ENCODE results near the gene KIAA2012. TPM values are rescaled to one million over a fixed set of nuclear protein-coding genes. Genes with fewer than 3 reads are reported as not detected.

Gene KIAA2012
- total RNA-seq, 1 experiment from 2014 or later = not detected

DNA sequence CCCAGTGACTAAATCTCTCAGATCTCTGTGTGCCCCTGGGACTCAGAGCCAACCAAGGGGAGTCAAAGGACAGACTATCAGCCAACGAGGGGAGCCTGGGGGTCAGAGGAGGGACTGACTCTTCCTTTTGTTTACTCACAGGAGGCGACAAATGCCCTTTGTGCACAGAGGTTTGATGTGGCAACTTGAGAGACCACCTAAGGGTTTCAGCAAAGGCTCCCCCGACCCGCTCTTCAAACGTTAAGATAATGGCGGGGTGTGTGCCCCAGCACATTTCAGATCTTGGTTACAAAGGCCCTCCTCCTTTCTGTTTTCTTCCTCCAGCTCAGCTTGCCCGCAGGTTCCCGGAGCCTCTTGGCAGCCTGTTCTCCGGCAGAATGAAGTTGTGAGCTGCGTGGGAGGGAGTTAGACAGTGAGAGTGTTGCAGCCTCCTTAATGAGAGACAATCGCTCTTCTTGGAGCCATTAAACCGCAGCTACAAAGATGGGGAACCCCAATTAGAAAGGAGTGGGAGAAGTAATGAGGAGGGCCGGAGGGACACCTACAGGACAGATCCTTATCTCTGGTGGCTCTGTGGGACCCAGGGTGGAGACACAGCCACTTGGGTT is 76.2 kb downstream of the KIAA2012 start:
- no peak for DNase-seq (ENCODE audit: low spot score)

GRCh38 chr2:202149936-202150335 is 76.9 kb downstream of the KIAA2012 start:
- no peak for DNase-seq (ENCODE audit: low spot score)

- DNase-seq (ENCODE audit: low spot score) = no peak
These were observed 79.2 kb downstream of the KIAA2012 start for GRCh38 chr2:202152104-202152715.

GRCh38 chr2:202154613-202155012 is 81.6 kb downstream of the KIAA2012 start:
- no peak for DNase-seq (ENCODE audit: low spot score)

GRCh38 chr2:202157211-202157990 is 84.3 kb downstream of the KIAA2012 start:
- DNase-seq (ENCODE audit: low spot score) = no peak

DNA sequence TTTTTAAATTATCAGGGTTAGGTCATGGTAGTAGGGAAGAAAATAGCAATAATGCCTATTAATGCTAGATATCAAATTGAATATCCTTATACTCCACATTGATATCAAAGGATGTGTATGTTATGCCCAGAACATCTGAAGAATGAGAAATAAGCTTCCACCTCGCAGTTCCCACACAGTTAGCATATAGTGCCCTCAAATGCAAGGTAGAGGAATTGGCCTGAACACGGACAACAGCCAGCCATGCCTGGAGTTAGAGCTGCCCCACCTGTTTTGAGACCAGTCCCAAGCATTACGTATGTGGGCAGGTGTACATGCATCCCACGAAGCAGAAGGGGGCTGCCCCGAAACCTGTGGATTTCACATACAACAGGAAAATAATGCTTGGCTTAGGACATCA is 85.7 kb downstream of the KIAA2012 start:
- no peak for DNase-seq (ENCODE audit: low spot score)

DNA sequence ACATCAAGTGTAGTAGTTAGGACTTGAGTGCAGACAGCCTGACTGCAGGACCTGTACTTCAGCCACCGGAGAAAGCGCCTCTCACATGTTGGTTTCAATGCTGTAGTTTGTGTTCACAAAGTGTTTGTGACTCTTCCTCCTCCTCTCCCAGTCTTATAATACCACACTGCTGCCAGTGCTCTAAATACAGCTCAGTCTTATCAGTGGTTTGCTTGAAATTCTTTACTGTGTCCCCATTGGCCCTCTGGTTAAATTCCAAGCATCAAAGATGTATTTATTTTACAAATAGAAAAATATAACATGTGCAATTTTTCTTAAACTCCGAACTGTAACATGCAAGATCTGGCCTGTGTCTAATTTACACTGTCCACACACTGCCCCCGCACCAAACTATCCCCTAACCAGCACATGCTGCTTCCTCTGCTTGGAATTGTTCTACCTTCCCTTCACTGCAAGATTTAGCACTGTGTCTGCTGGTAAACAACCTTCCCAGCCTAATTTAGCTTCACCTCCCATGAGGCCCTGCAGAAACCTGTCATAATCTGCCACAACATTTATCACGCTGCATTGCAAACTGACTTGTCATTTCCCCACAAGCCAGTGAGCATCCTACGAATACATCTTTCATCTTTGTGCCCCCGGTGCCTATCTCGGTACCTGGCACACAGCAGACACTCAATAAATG is 88.2 kb downstream of the KIAA2012 start:
- DNase-seq (ENCODE audit: low spot score) = no peak

GRCh38 chr2:202164411-202164810 is 91.4 kb downstream of the KIAA2012 start:
- DNase-seq (ENCODE audit: low spot score) = no peak

GRCh38 chr2:202165208-202165607 is 92.2 kb downstream of the KIAA2012 start:
- no peak for DNase-seq (ENCODE audit: low spot score)

GRCh38 chr2:202165945-202166344 is 92.9 kb downstream of the KIAA2012 start:
- no peak for DNase-seq (ENCODE audit: low spot score)

- no peak for DNase-seq (ENCODE audit: low spot score)
These were observed 96.1 kb downstream of the KIAA2012 start for GRCh38 chr2:202169131-202169530.

DNA sequence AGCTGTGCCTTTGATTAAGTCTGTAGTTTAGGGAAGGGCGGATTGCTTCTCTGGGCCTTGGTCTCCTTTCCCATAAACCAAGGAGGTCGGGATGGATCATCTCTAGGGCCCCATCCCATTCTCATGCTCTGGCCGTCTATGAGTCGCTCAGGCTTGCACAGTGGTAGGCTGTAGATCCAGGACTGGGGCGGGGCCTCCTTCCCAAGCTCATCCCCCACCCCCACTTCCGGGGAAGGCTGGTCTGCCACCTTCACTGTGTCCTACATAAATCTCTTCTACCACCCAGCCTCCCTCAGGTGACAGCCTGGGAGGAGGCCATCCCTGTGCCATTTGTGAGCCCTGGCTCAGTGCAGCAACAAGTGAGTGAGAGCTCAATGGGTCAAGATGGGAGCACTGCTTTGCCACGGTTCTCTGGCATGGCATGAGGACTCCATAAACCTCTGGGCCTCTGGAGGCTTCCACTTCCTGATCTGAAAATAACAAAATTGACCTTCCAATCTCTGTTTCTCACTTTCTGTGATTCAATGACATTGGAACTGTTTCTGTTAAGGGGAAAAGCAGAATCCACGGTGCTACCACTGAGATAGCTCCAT is 96.9 kb downstream of the KIAA2012 start:
- DNase-seq (ENCODE audit: low spot score) = no peak

DNA sequence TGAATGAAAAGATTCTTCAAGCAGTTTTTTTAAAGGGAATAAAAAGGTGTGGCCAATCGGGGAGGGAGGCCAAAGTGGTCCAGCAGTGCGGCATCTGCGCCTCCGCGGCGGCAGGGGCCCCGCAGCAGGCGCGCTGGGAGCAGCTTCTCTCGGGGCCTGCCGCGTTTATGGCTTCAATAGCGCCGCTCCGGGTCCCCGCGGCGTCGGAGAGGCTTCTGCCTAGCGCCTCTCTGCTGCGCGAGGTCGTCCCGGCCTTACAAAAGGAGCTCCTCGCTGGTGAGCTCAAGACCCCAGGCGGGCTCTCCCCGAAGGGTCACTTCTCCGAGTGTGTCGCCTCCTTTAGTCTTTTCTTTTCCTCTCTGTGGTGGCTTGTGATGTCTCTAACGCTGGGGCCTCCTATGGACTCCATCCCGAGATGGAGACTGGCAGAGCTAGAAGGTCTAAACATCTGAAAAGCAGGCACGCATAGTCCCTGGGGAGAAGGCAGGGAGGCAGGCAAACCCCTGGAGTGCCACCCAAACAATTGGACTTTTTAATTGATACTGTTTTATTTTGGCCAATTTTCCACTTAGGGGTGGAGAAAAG is 98.3 kb downstream of the KIAA2012 start:
- DNase-seq (ENCODE audit: low spot score) = no peak

- peak; percentile 19 for DNase-seq (ENCODE audit: low spot score)
These were observed 99.6 kb downstream of the KIAA2012 start for GRCh38 chr2:202172439-202173211.

DNA sequence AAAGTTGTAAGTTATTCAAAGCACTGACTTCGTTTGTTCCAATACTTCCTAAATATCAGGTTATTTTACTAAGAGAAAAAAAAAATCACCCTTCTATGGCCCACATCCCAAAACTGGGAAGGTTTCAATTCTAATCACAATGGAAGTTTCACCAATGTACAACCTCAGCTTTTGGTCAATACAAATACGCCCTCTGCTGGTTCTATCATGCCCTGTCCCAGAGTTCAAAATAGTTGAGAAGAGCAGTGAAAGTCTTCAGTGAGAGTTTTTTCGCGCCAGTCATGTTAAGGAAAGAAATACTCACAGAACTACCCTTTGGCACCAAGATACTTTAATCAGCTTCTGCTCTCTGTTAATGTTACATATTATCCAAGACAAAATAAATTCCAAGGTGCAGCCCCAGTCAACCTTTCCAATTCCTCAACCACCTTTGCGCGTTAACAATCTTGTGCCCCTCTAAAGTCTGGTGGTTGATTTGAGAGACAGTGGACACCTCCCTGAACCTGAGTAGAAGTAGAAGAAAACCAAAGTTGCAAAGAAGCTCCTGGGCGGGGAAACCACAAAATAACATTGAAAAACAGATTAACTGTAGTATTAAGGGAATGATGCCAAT is 105.4 kb downstream of the KIAA2012 start:
- DNase-seq (ENCODE audit: low spot score) = peak; percentile 61

GRCh38 chr2:202184557-202184956 is 111.5 kb downstream of the KIAA2012 start:
- DNase-seq (ENCODE audit: low spot score) = no peak

- DNase-seq (ENCODE audit: low spot score) = no peak
These were observed 112.1 kb downstream of the KIAA2012 start for GRCh38 chr2:202185156-202185555.

- no peak for DNase-seq (ENCODE audit: low spot score)
These were observed 113.7 kb downstream of the KIAA2012 start for GRCh38 chr2:202186641-202187202.

- no peak for DNase-seq (ENCODE audit: low spot score)
These were observed 114.5 kb downstream of the KIAA2012 start for GRCh38 chr2:202187570-202187969.

- DNase-seq (ENCODE audit: low spot score) = no peak
These were observed 120.2 kb downstream of the KIAA2012 start for GRCh38 chr2:202193305-202193704.

Measured in H4 (cell line).